HG03025 (cell line): Measurements from ENCODE around the gene MAGED1.
"Not testable (repeated sequence)": the region's sequence is repeated elsewhere in the genome, so short reads cannot be mapped to it uniquely, and the experiment has no call there.

Source experiments
- ATAC-seq: cut with Tn5 transposase; IDR thresholded peaks from one replicate; pipeline ENCODE4 v1.9.1; 2021; ENCODE audit warnings: mild to moderate bottlenecking, moderate library complexity; ENCODE audit not compliant: unreplicated experiment, low FRiP score

The MAGED1 gene

DNA sequence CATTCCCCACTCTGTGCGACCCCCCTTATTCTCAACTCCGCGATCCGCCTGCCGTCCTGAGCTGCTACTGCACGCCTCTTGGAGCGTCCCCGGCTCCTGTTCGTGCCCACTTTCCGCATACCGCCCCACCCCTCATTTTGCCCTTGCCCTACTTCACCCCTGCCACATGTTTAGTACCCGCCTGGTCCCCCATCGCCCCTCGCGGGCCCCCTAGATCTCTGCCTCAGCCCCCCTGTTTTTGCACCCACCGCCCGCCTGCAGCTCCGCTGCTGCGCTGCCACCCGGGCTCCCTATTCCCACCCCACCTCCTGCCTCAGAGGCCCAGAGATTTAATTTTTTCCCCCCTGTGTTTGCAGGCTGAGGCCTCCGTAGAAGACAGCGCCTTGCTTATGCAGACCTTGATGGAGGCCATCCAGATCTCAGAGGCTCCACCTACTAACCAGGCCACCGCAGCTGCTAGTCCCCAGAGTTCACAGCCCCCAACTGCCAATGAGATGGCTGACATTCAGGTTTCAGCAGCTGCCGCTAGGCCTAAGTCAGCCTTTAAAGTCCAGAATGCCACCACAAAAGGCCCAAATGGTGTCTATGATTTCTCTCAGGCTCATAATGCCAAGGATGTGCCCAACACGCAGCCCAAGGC lies 1.4 kb downstream of the MAGED1 start:
- ATAC-seq = peak; percentile 56

DNA sequence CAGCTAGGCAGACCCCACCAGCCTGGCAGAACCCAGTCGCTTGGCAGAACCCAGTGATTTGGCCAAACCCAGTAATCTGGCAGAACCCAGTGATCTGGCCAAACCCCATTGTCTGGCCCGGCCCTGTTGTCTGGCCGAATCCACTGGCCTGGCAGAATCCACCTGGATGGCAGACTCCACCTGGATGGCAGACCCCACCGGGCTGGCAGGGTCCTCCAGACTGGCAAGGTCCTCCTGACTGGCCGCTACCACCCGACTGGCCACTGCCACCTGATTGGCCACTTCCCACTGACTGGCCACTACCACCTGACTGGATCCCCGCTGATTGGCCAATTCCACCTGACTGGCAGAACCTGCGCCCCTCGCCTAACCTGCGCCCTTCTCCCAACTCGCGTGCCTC lies 3.2 kb downstream of the MAGED1 start:
- no peak for ATAC-seq

DNA sequence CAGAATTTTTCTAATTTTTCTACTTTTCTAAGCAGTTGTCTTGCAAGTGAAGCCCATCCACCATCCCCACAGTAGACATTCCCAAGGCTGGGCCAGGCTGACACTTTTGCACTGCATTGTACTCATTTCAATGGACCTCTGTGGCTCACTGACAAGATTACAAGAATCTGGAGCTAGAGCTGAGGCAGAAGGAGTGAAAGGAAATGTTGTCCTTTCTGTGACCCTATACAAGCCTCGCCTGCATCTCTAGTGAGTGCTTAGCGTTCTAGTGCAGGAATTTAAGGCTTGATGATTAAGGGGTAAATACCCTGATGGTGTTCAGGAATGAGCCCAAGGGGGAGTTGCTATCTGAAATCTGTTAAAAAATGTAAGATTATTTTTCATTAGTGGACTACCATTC lies 6.3 kb downstream of the MAGED1 start:
- no peak for ATAC-seq

DNA sequence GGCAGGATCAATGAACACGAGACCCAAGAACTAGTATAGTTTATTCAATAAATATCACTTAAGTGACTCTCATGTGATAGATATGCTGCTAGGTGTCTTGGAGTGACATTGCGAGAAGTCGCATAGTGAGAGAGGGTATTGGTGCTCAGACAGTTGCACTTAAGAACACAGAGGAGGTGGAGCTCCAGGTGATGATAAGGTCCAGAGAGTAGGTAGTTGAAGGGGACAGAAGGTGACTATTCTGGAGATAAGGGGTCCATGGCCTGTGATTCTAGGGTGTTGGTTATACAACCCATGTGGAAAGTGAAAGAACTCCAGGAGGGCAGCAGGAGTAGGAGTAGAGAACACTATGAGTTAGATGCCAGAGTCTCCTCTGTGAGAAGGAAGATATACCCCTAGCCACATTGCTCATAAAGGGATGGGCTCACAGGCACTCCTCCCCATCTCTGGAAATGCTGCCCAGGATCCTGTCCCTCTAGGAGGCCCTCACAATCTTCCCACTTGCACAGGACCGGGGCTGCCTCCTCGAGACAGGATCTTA lies 9.2 kb downstream of the MAGED1 start:
- no peak for ATAC-seq

DNA sequence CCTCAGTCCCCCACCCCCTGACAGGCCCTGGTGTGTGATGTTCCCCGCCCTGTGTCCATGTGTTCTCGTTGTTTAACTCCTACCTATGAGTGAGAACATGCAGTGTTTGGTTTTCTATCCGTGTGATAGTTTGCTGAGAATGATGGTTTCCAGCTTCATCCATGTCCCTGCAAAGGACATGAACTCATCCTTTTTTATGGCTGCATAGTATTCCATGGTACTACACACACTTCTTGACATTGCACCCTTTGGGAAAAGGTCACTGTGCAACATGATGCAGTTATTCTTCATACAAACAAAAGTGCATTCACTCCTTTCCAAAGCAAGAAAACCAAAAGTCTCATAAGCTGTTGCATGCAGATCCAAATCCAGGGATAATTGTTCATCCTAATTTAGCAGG lies 11.7 kb downstream of the MAGED1 start:
- not testable (repeated sequence) for ATAC-seq

DNA sequence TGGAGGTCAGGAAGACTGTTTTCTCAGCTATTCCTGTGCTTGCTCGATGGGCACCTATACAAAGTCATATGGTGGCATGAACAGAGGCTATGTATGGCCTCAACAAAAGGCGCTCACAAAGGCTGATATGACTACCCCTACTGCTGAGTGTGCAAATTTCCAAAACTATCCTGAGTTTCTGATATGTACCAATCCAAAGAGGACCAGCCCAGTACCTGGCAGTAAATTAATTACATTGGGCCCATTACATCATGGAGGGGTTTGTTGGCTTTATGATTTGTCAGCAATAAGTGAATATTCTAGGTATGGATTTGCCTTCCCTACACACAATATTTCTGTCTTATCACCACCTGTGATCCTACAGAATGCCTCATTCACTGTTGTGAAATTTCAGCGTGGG lies 12.3 kb downstream of the MAGED1 start:
- no peak for ATAC-seq

DNA sequence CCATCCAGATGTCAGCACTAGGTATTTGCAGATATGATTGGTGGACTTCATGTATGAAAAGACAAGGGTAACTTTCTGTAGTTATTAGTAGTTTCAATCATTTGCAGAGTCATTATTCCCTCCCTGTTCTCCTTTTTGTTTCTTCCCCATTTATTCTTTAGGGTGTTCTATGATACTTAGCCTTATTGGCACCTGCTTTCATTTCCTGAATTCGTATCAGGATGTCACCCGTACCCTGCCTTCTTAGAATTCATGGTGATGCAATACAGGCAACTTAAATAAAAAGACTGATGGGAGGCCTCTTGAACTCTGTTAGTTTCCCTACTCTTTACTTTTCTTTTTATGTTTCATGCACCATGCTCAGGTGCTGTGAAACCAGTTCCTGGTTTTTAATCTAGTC lies 24.2 kb downstream of the MAGED1 start:
- no peak for ATAC-seq

DNA sequence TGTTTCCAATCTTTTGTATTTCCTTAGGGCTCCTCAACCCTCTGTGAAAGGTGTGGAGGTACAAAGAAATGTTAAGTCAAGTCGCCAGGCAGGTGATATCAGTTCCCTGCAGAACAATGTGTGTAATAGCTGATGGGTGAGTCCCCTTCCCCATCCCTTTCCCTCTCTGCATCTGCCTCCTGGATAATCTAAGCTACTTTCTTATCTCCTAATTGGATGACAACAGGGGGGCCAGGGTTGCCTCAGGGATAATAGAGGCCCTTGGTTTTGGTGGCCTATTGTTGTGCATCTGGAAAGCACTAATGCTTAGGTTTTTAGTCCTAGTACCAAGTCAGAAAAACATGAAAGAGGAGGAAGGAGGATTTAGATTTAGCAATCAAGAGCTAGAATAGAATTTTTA lies 29.1 kb downstream of the MAGED1 start:
- no peak for ATAC-seq

DNA sequence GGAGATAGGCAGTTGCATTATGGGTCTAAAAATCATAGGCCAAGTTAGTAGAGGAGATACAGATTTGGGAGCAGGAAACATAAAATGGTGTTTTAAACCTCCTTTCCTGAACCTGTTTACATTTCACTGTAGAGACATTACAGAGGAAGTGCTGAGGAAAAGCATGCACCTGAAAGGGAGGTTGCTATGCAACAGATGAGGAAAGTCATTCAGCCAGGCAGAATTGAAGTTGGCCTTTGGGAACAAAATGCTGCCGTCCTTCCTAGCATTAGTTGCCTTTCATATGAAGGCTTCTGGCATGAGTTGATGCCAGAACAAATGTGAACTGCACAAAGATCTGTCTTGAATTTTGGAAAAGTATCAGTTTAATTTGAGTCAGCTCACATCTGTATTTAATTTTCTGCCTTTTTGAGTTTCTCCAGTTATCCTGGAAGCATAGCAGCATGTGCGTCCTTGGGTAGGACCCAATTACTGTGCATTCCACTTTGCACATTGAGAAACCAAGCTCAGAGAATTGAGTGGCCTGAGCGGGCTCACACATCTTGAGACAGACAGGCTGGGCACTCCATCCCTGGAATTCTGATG lies 38.2 kb downstream of the MAGED1 start:
- ATAC-seq = no peak
